ENCODE data around the gene YWHAG.
"Not testable (repeated sequence)": the region's sequence is repeated elsewhere in the genome, so short reads cannot be mapped to it uniquely, and the experiment has no call there.

YWHAG gene

DNA sequence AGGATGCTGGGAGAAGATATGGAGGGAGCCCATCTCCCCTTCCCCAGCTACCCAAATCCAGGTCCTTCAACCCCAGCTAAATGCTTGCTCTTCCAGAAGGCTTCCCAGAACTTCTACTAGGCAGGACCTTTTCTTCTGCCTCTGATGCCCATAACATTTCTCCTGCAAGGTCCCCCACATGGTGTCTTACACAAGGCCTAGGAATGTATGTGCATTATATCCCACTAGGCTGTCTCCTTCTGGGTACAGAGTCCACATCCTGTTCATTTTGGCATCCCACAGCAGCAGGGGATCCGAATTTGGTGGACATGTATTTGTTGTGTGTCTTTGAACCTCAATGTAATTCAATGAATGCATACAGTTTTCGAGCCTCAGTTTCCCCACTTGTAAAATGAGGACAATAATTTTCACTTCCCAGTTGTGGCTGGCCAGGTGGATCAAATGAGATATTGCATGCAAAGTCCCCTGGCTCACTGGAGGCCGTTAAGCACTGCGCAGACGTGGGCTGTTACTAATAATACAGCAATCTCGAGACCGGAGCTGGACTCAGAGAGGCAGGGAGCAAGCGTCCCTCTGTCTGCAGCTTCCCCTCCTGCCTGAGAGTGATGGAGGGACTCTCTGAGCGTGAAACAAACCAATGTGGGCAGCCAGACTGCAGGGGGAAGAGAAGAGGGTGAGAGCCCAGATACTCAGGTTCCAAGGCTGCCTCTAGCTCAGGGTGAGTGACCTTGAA is 18.6 kb upstream of the YWHAG start:
- no peak for DNase-seq

DNA sequence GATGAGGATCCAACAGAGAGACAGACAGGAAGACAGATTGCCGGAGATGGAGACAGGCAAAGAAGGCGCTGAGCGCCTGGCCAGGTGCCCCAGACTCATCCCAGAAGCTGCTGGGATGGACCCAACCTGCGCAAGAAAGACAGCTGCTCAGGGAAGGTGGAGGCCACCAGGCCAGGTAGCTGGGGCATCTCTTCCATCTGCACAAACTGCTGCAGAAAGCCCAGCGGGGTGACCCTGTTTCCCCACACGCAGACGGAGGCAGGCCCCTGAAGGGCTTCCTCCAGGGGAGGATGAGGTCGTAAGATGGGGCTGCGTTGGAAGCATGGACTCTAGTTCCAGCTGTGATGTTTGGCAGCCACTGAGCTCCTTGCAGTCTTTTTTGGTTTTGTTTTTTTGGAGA is 16.5 kb upstream of the YWHAG start:
- DNase-seq, result no peak

DNA sequence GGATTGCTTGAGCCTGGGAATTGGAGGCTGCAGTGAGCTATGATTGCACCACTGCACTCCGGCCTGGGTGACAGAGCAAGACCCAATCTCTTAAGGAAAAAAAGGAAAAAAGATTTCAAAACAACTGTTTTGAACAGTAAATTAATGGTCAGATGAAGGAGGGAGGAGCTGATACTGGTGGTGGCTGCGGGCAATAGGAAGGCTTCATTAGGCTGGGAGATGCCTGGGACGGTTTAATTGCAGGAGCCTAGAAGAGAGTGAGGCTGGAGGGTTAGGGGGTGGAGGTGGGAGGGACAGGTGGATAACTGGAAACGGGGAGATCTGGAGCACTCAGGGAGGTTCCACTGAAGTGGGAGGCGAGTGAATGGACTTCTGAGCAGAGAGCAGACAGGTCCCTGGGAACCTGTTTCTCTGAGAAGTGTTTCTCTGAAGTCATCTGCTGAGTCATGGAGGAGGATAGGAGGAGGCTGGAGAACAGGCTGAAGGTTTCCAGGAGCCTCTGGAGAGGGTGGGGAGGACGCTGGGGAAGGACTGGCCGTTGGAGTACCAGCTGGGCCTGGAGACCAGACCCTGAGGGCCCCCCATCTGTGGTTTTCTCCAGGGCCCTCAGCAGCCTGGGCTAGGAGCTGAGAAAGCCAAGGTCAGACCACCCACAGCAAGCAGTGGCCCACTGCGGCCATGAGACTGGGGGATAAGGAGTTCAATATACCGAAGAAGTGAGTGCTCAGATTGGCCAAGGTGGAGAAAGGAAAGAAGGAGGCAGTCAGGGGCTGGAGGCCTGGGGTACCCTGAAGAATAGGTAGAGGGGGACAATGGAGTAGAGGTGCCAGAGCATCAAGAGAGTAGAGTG is 14.4 kb upstream of the YWHAG start:
- peak; percentile 82 for DNase-seq

DNA sequence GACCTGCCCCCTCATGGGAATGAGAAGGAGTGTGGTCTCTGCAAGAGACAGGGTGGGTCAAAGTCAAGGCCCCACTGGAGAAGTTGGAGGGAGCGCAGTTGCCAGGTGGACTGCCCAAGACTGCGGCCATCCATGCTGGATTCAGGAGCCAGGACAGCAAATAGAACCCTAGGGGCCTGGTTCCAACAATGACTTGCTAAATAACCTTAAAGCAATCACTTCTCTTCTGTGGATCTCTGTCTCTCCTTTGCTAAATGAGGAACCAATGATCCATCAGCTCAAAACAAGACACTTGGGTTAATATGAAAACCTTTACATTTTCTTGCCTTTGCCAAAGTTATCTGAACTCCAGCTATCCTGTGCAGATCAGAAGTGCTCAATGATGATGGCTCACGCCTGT is 12.6 kb upstream of the YWHAG start:
- DNase-seq, result no peak

DNA sequence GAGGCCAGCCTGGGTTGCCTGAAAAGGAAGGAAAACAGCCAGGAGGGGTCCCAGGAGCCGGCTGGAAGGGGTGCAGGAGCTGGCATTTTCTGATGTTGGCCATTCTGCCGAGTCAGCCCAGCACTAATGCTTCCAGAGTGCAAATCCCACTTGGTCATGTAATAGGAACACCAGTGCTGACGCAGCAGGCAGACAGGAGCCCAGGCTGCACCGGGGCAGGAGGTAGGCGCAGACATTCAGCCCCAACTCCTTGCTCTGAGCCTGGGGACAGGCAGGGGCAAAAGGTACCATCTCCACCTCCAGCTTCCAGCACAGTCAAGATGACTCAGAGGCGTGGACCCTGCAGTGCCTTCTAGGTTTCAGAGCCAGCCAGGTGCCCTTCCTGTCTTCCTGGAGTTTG is 10.2 kb upstream of the YWHAG start:
- no peak for DNase-seq

DNA sequence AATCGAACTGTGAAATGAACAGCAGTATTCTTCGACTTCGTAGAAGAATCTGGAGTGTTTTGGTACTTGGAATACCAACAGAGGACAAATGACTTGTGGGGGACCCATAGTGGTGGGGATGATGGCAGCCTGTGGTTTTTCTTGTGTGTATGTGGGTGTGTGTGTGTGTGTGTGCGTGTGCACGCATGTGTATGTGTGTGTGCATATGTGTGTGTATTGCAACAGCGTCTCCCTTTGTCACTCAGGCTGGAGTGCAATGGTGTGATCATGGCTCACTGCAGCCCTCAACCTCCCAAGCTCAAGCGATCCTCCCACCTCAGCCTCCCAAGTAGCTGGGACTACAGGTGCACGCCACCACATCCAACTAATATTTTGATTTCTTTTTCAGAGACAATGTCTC is 9.4 kb upstream of the YWHAG start:
- no peak for DNase-seq

DNA sequence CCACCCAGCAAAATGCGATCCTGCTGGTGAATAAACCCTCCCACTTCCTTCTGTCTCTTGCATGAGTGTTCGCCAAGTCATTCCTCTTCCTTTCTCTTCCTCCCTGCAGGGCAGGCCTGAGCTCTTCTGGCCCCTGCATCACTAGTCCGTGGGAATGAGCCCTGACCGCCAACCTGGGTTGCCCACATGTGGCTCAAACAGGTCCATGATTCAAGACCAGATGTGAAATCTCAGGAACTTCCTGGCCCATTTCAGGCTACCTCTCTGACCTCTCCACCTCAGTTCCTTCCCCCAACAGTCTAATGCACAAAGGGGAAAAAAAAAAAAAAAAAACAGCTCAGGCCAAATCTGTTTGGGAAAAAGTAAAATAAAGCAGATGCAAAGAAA is 5.4 kb upstream of the YWHAG start:
- DNase-seq, result peak; percentile 52

DNA sequence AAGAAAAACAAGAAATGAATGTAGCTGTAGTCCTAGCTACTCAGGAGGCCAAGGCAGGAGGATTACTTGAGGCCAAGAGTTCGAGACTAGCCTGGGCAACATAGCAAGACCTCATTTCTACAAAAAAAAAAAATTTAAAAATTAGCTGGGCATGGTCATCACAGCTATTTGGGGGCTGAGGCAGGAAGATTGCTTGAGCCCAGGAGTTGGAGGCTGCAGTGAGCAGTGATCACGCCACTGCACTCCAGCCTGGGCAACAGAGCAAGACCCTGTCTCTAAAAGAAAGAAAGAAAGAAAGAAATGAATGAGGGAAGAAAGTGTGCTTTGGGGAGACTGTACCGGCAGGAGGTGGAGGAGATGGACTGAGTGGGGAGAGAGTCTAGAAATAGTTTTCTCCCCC is 5.0 kb upstream of the YWHAG start:
- not testable (repeated sequence) for DNase-seq

DNA sequence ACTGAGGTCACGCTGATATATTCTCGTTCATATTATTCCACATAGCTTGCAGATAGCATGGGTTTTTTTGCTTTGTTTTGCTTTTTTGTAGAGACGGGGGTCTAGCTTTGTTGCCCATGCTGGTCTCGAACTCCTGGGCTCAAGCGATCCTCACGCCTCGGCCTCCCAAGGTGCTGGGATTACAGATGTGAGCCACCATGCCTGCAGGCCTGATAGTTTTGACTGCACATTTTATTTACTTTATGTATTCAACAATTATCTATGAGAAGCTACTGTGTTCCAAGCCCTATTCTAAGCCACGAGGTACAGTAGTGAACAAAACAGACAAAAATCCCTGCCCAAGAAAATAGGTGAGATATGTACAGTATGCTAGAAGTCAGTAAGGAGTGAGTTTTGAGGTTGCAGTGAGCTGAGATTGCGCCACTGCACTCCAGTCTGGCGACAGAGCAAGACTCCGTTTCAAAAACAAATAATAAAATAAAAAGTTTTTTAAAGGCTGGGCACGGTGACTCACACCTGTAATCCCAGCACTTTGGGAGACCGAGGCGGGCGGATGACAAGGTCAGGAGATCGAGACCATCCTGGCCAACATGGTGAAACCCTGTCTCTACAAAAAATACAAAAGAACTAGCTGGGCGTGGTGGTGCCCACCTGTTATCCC is 1.3 kb upstream of the YWHAG start:
- DNase-seq, result no peak

DNA sequence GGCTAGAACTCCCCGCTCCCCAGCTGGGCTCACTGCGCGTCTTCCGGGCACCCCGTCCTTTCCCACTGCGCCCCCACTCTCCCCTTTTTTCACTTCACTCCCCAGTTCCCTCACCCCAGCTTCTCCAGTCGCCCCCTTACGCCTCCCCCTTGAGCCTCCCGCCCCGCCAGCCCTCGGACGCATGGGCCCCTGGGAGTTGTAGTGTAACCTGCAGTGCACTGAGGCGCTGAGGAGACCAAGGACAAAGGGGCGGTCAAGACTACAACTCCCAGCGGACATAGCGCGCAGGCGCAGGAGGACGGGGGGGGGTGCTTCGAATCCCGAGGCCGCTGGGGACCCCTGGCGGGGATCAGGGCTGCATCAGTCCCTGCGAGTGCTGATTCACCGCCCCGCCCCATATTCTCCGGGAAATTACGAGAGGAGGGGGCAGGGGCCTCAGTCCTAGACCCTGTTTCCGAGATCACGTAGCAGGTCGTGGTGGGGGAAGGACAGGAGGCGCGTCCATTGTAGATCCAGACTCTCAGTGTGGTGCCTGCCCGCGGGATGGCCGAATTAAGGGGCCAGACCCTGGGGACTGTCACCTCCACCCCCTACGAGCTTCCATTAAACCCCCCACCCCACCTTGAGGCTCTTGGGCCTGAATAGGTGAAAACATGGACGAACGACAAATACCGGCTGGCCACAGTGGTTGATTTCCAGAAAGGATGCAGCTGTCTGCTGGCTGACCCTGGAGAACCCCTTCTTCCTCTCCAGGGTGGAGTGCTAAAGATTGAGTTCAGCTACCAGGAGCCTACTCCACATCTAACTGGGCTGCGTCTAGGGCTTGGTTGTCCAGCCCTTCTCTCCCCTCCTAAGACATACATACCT is 553 bp upstream of the YWHAG start:
- peak; percentile 99 for DNase-seq

DNA sequence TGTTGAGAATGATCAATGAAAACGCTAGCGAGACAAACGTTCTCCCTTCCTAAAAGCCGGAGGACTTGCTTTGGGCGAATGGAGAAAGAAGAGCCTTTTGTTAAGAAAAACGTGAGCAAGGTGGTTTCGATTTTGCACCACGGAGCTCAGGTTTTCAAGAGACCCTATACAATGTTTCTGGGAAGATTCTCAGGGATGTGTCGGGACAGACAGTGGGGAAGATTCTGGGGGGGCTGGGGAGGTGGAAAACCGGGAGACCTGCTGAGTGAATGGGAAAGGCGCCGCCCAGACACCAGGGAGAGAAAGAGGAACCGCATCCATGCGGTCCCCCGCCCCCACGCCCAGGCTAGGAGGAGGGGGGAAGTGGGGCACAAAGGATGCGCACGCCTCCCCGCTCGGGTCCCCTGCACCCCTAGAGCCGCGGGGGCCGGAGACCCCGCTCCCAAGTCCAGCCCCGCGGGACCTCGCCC is 745 bp downstream of the YWHAG start:
- peak; percentile 75 for DNase-seq

DNA sequence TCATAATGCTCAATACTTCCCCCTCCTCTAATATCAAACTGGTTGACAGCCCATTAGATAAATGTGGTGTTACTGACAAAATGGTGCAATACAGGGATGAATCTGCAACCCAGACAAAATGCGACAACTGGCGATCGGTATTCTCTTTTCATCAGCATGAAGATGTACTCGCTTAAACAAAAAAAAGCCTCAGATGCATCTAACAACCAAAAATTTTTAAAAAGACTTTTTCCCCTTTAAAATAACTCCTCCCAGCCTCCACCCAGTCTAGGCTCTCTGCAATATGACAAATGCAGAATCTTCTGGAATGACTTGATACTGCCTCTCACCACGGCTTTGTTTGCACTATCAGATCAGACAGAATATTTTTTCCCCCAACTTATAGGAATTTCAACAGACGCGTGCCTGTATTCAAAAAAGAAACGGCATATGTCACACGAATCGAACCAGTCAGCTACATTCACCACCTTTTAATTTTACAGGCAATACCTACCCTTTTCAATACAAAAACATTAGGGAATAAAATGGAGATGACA is 1.2 kb downstream of the YWHAG start:
- peak; percentile 69 for DNase-seq

DNA sequence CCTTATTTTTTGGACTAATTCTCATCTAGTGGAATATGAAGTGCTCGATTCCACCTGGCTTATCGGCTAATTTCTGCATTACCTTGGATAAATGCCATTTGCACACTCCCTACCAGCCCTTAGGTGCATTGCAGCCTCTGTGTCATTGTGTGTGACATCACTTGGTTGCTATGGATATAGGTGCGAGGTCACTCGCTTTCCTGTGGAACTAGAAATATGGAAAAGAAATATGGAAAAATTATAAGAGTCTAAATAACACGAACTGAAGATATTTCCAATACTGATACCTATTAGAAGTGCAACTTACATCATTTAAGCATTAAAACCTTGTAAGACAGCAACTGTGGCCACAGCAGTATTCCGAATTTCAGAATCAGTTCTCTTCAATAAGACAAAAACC is 2.0 kb downstream of the YWHAG start:
- DNase-seq, result peak; percentile 52

DNA sequence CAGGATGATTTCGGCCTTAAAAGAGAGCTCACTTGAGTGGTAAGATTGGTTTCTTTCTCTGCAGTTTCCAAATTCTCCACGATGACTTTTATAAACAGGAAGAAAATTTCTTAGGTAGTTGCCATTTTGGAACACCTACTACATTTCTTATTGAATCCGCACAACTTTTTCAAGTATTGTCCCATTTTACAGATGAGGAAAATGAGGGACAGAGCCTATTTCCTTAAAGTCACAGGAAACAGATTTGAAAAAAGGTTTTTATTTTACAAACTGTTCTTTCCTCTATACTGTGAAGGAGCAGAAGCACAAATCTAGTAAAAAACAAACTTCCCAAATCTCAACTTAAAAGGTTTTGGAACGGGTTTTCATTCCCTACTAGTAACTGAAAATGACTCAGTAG is 2.7 kb downstream of the YWHAG start:
- no peak for DNase-seq

DNA sequence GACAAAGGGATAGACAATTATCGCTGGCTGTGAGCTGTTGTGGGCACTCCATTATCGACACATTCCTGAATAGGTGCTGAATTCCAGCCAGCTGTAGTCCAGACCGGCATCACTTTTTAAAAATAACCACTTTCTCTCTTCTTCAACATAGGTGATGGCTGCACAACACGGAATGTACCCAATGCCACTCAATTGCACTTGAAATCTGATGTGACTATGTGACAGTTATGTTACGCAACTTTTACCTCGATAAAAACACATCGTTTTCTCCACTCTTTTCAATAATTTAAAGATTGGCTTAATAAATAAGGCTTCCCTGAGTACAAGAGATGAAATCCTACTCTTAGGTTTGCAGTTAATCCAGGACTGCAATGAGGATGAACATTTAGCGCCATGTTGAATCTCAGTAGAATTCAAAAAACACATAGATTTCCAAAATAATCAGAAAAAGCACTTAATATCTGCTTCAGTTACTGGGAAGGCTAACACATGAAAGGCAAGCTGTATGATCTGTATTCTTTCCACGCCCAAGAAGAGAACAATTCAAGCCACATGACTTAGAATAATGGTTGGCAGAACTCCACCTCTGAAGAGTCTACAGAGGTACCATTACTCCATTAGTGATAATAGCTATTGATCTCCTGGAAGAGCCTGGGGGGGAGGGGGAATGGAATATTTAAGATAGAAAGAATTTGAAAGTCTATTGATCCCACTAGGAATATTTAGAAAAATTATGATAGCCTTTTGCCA is 3.6 kb downstream of the YWHAG start:
- DNase-seq, result no peak

DNA sequence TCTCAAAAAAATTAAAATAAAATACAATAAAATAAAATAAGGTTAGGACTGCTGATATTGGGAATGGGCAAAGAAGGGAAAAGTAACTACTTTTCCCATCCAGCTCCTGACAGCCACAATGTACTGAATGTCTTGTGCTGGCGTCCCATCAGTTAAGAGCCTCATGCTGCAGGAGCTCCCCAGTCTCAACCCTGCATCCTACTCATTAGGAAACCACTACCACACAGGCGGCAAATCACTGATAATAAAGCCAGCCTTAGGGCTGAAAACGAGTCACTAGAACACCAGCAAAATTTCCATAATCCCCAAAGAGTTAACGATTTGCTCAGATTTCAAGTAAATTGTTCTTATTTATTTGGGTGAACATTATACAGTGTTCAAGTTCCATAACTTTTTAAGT is 4.3 kb downstream of the YWHAG start:
- DNase-seq, result peak; percentile 71

DNA sequence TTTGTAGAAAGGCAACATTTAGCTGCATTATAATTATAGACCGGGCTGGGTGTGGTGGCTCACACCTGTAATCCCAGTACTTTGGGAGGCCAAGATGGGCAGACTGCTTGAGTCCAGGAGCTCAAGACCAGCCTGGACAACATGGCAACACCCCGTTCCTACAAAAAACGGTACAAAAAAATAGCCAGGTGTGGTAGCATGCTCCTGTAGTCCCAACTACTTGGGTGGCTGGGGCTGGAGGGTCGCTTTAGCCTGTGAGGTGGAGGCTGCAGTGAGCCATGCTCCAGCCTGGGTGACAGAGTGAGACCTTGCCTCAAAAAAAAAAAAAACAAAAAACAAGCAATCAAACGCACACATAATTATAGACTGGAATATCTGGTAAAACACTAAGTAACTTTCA is 5.0 kb downstream of the YWHAG start:
- DNase-seq, result no peak

DNA sequence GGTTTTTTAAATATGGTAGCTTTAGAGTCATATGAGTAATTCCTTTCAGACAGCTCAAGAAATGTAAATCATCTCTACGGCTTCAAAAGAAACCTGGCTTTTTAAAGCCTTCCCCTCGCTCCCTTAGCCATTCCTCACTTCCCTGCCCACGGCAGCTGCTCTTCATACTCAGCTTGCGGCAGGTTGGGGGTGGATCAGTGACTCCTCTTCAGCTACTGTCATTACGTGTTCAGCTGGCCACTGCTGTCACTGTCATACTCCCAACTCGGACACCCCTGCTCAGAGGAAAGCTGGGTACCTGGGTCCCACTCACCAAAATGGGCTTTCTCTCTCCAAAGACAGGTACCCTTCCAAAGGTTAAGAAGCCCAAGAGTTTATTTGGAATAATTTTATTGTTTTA is 6.6 kb downstream of the YWHAG start:
- DNase-seq, result no peak

DNA sequence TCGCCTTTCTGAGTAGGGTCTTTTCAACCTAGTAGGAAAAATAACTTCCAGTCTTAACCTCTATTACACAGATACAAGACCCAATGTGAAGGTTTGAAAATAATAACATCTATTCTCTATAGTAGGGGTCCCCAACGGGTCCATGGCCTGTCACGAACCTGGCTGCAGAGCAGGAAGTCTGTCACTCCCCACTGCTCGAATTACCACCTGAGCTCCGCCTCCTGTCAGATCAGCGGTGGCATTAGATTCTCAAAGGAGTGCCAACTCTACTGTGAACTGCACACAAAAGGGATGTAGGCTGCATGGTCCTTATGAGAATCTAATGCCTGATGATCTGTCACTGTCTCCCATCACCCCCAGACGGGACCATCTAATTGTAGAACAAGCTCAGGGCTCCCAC is 7.4 kb downstream of the YWHAG start:
- no peak for DNase-seq

DNA sequence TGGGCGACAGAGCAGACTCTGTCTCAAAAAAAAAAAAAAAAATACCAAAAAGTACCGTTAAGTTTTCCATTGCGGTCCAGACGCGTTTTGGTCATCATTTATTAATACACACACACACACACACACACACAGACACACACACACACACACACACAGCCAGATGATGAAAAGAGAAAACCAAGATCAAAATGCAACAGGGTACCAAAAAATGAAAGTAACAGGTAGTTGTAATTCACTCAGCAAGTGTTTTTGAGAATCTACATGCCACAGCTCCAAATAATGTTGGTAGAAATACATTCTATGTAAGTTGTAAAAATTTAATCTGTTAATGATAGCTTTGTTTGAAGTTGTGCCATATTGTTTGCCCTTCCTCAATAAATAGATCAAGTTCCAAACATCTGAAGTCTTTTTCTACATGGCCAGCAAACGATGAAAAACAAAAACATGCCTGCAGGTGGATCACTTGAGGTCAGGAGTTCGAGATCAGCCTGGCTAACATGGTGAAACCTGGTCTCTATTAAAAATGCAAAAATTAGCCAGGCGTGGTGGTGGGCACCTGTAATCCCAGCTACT is 9.4 kb downstream of the YWHAG start:
- DNase-seq, result no peak

DNA sequence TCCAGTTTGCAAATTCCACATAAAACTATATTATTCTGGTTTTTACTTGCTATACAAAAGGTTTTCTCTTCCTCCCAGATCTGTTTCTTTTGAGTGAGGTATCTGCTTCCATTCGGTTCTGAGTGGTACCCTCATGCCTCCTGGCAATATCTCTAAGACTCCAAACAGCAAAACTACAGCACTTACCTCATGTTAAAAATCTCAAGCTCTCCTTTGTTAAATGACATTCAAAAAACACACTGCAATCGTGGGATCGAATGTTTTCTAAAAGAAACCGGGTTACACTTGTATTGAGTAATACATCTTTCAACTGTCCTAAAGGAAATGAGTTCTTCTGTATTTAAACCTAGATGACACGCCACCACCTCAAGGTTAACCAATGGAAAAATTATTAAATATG is 11.1 kb downstream of the YWHAG start:
- no peak for DNase-seq
